GM13976 (cell line): ENCODE results near the gene RUNX1.

Source experiments
- DNase-seq: peaks from one replicate; pipeline ENCODE4 v3.0.0; 2012; ENCODE audit warnings: low spot score
- CTCF ChIP-seq: IDR thresholded peaks from 2 replicates; pipeline ENCODE4 v1.5.1; 2012; ENCODE audit warnings: borderline replicate concordance, mild to moderate bottlenecking; ENCODE audit not compliant: insufficient read depth; ENCODE audit errors: extremely low read depth, missing control alignments, control extremely low read depth
- in situ Hi-C: fragments of 300-500 bp; cut with MboI; formaldehyde crosslinking; loops from one replicate; pipeline ENCODE4 v1.12.0; 2022; ENCODE audit warnings: low sequenced_read_pairs, mixed read lengths, inconsistent platforms; ENCODE audit not compliant: unreplicated experiment

RUNX1 gene

GRCh38 chr21:34768326-34768725 is 280.8 kb downstream of the RUNX1 start:
- DNase-seq, result no peak
- in situ Hi-C loops, result loop anchor here (10.0 kb wide), 1 partner anchor 64 kb away; no protein-coding TSS in a partner anchor
- TF ChIP-seq CTCF, result no peak

GRCh38 chr21:34766862-34767261 is 282.2 kb downstream of the RUNX1 start:
- TF ChIP-seq CTCF, result no peak
- no peak for DNase-seq
- in situ Hi-C loops, result loop anchor here (10.0 kb wide), 1 partner anchor 62 kb away; no protein-coding TSS in a partner anchor

- no peak for TF ChIP-seq CTCF
- in situ Hi-C loops, result loop anchor here (10.0 kb wide), 1 partner anchor 61 kb away; no protein-coding TSS in a partner anchor
- DNase-seq, result no peak
These were observed 283.5 kb downstream of the RUNX1 start for GRCh38 chr21:34765619-34766018.

GRCh38 chr21:34764715-34765284 is 284.3 kb downstream of the RUNX1 start:
- no peak for DNase-seq
- in situ Hi-C loops, result loop anchor here (10.0 kb wide), 1 partner anchor 60 kb away; no protein-coding TSS in a partner anchor
- TF ChIP-seq CTCF, result no peak

GRCh38 chr21:34762786-34763185 is 286.3 kb downstream of the RUNX1 start:
- in situ Hi-C loops, result loop anchor here (10.0 kb wide), 1 partner anchor 58 kb away; no protein-coding TSS in a partner anchor
- TF ChIP-seq CTCF, result no peak
- no peak for DNase-seq

DNA sequence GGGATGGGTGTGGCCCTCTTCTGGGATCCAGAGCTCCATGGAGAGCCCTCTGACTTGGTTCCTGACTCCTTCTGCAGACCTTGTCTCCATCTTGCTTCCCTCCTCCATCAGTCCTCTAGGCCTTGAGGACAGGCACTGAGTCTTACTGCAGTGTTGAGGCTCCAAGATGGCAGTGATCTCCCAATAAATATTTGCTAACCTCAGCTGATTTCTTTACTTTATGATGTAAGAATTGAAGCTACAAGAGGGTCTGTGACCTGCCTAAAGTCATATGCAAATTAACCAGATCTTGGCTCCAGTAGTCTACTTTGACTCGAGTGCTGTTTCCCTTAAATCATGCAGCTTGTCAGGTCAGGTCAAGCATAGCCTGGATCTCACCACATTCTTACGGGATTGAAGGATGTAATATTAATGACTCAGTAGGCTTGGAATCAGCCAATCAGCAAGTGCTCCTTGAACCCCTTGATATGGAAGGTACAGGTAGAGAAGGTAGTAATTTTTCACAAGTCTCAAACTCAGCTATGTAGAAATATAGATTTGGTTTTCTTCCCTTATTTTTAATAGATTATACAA is 287.3 kb downstream of the RUNX1 start:
- in situ Hi-C loops, result loop anchor here (10.0 kb wide), 1 partner anchor 57 kb away; no protein-coding TSS in a partner anchor
- no peak for DNase-seq
- no peak for TF ChIP-seq CTCF
